Measurements from ENCODE around the gene CHCHD6. TPM values are rescaled to one million over a fixed set of nuclear protein-coding genes. Genes with fewer than 3 reads are reported as not detected.

CHCHD6 gene
- total RNA-seq, 1 experiment from 2014 or later, result 47.7 TPM

GRCh38 chr3:127009531-127009930 lies 305.5 kb downstream of the CHCHD6 start:
- H3K9me2 ChIP-seq (ENCODE audit: insufficient read depth), result no peaks in the 10 kb centered on the region
- CTCF ChIA-PET, result interaction anchor here (0.6 kb wide), 1 partner anchor 295 kb away, joined by 3 read pairs; no protein-coding TSS in a partner anchor
- H3F3A ChIP-seq (ENCODE audit: insufficient read depth, low read depth), result no peaks in the 10 kb centered on the region
- no peaks in the 10 kb centered on the region for H3K79me2 ChIP-seq (ENCODE audit: low read depth)
- POLR2A ChIA-PET (ENCODE audit: unreplicated experiment), result no interaction called here
- BruUV-seq (replicated peaks), result no TSS peak
- TF ChIP-seq CTCF (conservative IDR thresholded peaks at IDR 0.05), result no peak
- no peak for TF ChIP-seq EZH2 (IDR thresholded peaks at IDR 0.05; ENCODE audit: low read depth)
- peaks cover 3% of the 10 kb centered on the region for H4K20me1 ChIP-seq (ENCODE audit: insufficient read depth)
- H2AFZ ChIP-seq, result no peak overlapping the region
- H3K36me3 ChIP-seq (ENCODE audit: low read depth), result no peaks in the 10 kb centered on the region
- no peak overlapping the region for H3K27ac ChIP-seq
- H3K4me2 ChIP-seq, result no peak overlapping the region
- no peak overlapping the region for H3K4me3 ChIP-seq
- H3K4me1 ChIP-seq (replicated peaks; ENCODE audit: insufficient read depth), result peaks cover 15% of the 10 kb centered on the region
- H3K27me3 ChIP-seq (ENCODE audit: insufficient read depth, low read depth), result no peaks in the 10 kb centered on the region
- H3K9me3 ChIP-seq (ENCODE audit: insufficient read depth, low read depth), result no peaks in the 10 kb centered on the region
- no peak for DNase-seq
- intact Hi-C loops (cut with micrococcal nuclease; ENCODE audit: unreplicated experiment), result no loop called here

Other genes starting within 250 kb of the CHCHD6 start
- gene ZXDC, start 228.3 kb upstream of the CHCHD6 start, total RNA-seq (2021), result 52.9 and 55.4 TPM in 2 replicates
- not detected in 2 replicates for gene UROC1, start 186.5 kb upstream of the CHCHD6 start, total RNA-seq (2021)
- gene CHST13, start 180.1 kb upstream of the CHCHD6 start, total RNA-seq (2021), result 0.52 and 1.2 TPM in 2 replicates
- not detected in 2 replicates for gene C3orf22, start 145.3 kb upstream of the CHCHD6 start, total RNA-seq (2021)
- gene TXNRD3, start 49.1 kb upstream of the CHCHD6 start, total RNA-seq (2021), result 22.5 and 27.8 TPM in 2 replicates

Data from PC-9 (cell line).